ENCODE data around the gene ANO10. TPM values are rescaled to one million over a fixed set of nuclear protein-coding genes. Genes with fewer than 3 reads are reported as not detected.

Gene ANO10
- total and polyA plus RNA-seq, 2 of the 8 experiments (the other 6 are each of a cell fraction or from before 2014, with no cell fraction given), result 38.0 to 53.2 TPM

DNA sequence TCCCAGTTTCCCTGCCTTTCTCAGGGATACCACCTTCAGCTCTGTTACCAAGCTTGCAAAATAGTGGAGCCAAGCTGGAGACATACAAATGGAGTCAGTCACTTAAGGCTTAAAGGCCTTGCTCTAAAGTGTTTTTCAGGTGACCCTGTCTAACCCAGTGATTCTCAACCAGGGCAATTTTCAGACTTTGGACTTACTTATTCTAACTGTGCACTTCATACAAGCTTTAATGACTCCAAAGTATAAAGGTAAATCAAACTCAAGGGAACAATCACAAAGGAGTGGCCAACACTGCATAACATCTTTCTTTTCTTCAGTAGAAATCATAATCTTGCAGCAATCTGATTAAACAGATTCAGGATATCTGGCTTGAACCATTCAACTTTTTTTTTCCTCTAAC is 9.4 kb downstream of the ANO10 start:
- Histone ChIP-seq H2BK120ac (replicated peaks; ENCODE audit: low read depth, low read length) (no peak overlapping the region), H2AK5ac (ENCODE audit: low read depth, low read length) (no peak overlapping the region), H4K20me1 (replicated peaks in 1 of 2; ENCODE audit: control insufficient read depth in 1 of 2, insufficient read depth in 2 of 2, low read length in 2 of 2) (peaks cover 0 to 2% of the 10 kb centered on the region in 2 experiments), H4K8ac (ENCODE audit: extremely low read depth, insufficient read depth, low read length) (no peak overlapping the region), H3K23me2 (ENCODE audit: low read depth, low read length) (no peaks in the 10 kb centered on the region), H3K4me2 (ENCODE audit: insufficient read depth in 1 of 2, low read depth in 2 of 2, low read length in 2 of 2) (no peak overlapping the region), H3K4ac (replicated peaks; ENCODE audit: insufficient read length, low read depth, low read length) (no peak overlapping the region), H2BK20ac (ENCODE audit: low read length) (no peak overlapping the region), H3K27me3 (replicated peaks in 1 of 4; ENCODE audit: control insufficient read depth in 3 of 4, extremely low read depth in 1 of 4, insufficient read depth in 3 of 4, low read length in 3 of 4) (no peaks in the 10 kb centered on the region), H3K9me3 (ENCODE audit: insufficient read depth in 2 of 2, low read depth in 1 of 2, low read length in 1 of 2) (no peaks in the 10 kb centered on the region), H2BK12ac (ENCODE audit: low read depth, low read length) (no peak overlapping the region), H3K79me2 (ENCODE audit: control insufficient read depth in 1 of 2, insufficient read depth in 2 of 2, low read length in 2 of 2) (peaks cover 0 to 81% of the 10 kb centered on the region in 2 experiments; a peak in 3 of 4 replicates), H2BK5ac (ENCODE audit: low read depth, low read length) (no peak overlapping the region), H3K4me3 (ENCODE audit: extremely low read depth in 1 of 4, insufficient read depth in 2 of 4, low read depth in 3 of 4, low read length in 4 of 4) (no peak overlapping the region), H3K79me1 (ENCODE audit: low read depth, low read length) (peaks cover 4% of the 10 kb centered on the region), H4K91ac (replicated peaks; ENCODE audit: insufficient read length, low read length) (no peak overlapping the region), H3K36me3 (ENCODE audit: control insufficient read depth in 2 of 4, insufficient read depth in 4 of 4, low read length in 3 of 4) (no peaks in the 10 kb centered on the region), H2AFZ (ENCODE audit: low read length) (no peak overlapping the region), H3K56ac (replicated peaks; ENCODE audit: insufficient read length, low read depth, low read length) (no peak overlapping the region), H3K27ac (ENCODE audit: low read depth, low read length) (no peak overlapping the region), H3K14ac (ENCODE audit: insufficient read length) (no peak overlapping the region), H3K9ac (replicated peaks in 1 of 4; ENCODE audit: extremely low read depth in 1 of 4, low read depth in 3 of 4, low read length in 3 of 4) (no peak overlapping the region), H2BK15ac (ENCODE audit: low read length) (no peak overlapping the region), H3K4me1 (replicated peaks in 1 of 4; ENCODE audit: control insufficient read depth in 3 of 4, insufficient read depth in 4 of 4, low read length in 3 of 4) (no peaks in the 10 kb centered on the region; a peak in 1 of 7 replicates), H4K5ac (ENCODE audit: insufficient read length, low read depth, low read length) (no peak overlapping the region), H3K18ac (ENCODE audit: extremely low read depth, low read length) (no peak overlapping the region), H3K23ac (ENCODE audit: insufficient read length) (no peak overlapping the region)
- FAIRE-seq, result no peak
- TF ChIP-seq, protein P1, sequence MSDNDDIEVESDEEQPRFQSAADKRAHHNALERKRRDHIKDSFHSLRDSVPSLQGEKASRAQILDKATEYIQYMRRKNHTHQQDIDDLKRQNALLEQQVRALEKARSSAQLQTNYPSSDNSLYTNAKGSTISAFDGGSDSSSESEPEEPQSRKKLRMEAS (IDR thresholded peaks at IDR 0.05), result no peak
- TF ChIP-seq POU5F1 (IDR thresholded peaks at IDR 0.05; ENCODE audit: low read depth, low read length) (no peak), GTF2F1 (IDR thresholded peaks at IDR 0.05; ENCODE audit: borderline replicate concordance, low read depth, low read length) (no peak), SAP30 (IDR thresholded peaks at IDR 0.05; ENCODE audit: insufficient read depth, insufficient replicate concordance, low read length) (no peak), TAF1 (IDR thresholded peaks at IDR 0.05; ENCODE audit: low read depth, low read length) (no peak), NANOG (IDR thresholded peaks at IDR 0.05; ENCODE audit: insufficient read depth, low read depth, low read length, poor library complexity, severe bottlenecking) (no peak), SP2 (IDR thresholded peaks at IDR 0.05; ENCODE audit: low read length) (no peak)
- TF ChIP-seq, protein P2, sequence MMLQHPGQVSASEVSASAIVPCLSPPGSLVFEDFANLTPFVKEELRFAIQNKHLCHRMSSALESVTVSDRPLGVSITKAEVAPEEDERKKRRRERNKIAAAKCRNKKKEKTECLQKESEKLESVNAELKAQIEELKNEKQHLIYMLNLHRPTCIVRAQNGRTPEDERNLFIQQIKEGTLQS (IDR thresholded peaks at IDR 0.05; ENCODE audit: insufficient read depth, low read depth, low read length), result no peak
- ChIA-PET POLR2A (ENCODE audit: partially characterized antibody) (interaction anchor here (1.4 kb wide), 1 partner anchor 9 kb away, joined by 3 read pairs; the partner anchor contains the start of gene ANO10), CTCF (ENCODE audit: partially characterized antibody) (interaction anchor here (0.9 to 1.6 kb wide), 2 partner anchors 68 to 78 kb away, joined by 4 to 5 read pairs; no protein-coding TSS in a partner anchor)
- no peak for DNase-seq (ENCODE audit: low read depth in 1 of 2, low spot score in 2 of 2)

All from H1 (cell line).